Fibroblast of skin of scalp (primary cell): ENCODE results near the gene BMPR1A.

Experiments used
- DNase-seq: peaks from one replicate; pipeline ENCODE4 v3.0.0-alpha.2; 2013

The BMPR1A gene

GRCh38 chr10:86957471-86958115 is 201.2 kb downstream of the BMPR1A start, which contains the start of gene MMRN2:
MMRN2 (minus strand) TSS chr10:86957615; CDS start chr10:86957541, 74 bp downstream.
- DNase-seq = no peak

GRCh38 chr10:86958116-86958900 is 201.9 kb downstream of the BMPR1A start, which contains the start of gene SNCG:
SNCG (plus strand) TSS chr10:86958599; CDS start chr10:86958698, 99 bp downstream.
- no peak for DNase-seq

GRCh38 chr10:86958901-86959736 is 202.7 kb downstream of the BMPR1A start:
- DNase-seq = no peak

GRCh38 chr10:86959737-86960002 is 203.3 kb downstream of the BMPR1A start:
- DNase-seq = no peak

- DNase-seq = peak; percentile 62
Observed at GRCh38 chr10:86960003-86960862, 203.8 kb downstream of the BMPR1A start.

- no peak for DNase-seq
Observed at GRCh38 chr10:86960863-86961434, 204.5 kb downstream of the BMPR1A start.

GRCh38 chr10:86961481-86962091 is 205.2 kb downstream of the BMPR1A start:
- DNase-seq = no peak

GRCh38 chr10:86962136-86962980 is 205.9 kb downstream of the BMPR1A start:
- no peak for DNase-seq

- DNase-seq = no peak
Observed at GRCh38 chr10:86962981-86963310, 206.5 kb downstream of the BMPR1A start.

GRCh38 chr10:86963341-86963919 is 207.0 kb downstream of the BMPR1A start:
- DNase-seq = no peak

GRCh38 chr10:86964061-86964846 is 207.8 kb downstream of the BMPR1A start:
- DNase-seq = no peak

GRCh38 chr10:86964847-86965190 is 208.4 kb downstream of the BMPR1A start:
- no peak for DNase-seq

GRCh38 chr10:86965986-86966654 is 209.7 kb downstream of the BMPR1A start:
- no peak for DNase-seq

- DNase-seq = no peak
Observed at GRCh38 chr10:86967481-86967941, 211.1 kb downstream of the BMPR1A start.

GRCh38 chr10:86968271-86968993 is 212.0 kb downstream of the BMPR1A start, which contains the start of gene ADIRF:
ADIRF (plus strand) TSS chr10:86968482; CDS start chr10:86968545, 63 bp downstream.
- DNase-seq = no peak

GRCh38 chr10:86968994-86969355 is 212.6 kb downstream of the BMPR1A start:
- no peak for DNase-seq

GRCh38 chr10:86969421-86970041 is 213.1 kb downstream of the BMPR1A start:
- no peak for DNase-seq
